Hematopoietic multipotent progenitor cell treated with erythropoietin and hydrocortisone succinate and interleukin-3 and kit ligand, for 15 days (in vitro differentiated cells): ENCODE data around the gene ZNF780A.
"Not testable (repeated sequence)": the region's sequence is repeated elsewhere in the genome, so short reads cannot be mapped to it uniquely, and the experiment has no call there.

Source experiments
- DNase-seq: peaks from one replicate; pipeline ENCODE4 v3.0.0-alpha.2; 2015; ENCODE audit warnings: low spot score

ZNF780A gene

DNA sequence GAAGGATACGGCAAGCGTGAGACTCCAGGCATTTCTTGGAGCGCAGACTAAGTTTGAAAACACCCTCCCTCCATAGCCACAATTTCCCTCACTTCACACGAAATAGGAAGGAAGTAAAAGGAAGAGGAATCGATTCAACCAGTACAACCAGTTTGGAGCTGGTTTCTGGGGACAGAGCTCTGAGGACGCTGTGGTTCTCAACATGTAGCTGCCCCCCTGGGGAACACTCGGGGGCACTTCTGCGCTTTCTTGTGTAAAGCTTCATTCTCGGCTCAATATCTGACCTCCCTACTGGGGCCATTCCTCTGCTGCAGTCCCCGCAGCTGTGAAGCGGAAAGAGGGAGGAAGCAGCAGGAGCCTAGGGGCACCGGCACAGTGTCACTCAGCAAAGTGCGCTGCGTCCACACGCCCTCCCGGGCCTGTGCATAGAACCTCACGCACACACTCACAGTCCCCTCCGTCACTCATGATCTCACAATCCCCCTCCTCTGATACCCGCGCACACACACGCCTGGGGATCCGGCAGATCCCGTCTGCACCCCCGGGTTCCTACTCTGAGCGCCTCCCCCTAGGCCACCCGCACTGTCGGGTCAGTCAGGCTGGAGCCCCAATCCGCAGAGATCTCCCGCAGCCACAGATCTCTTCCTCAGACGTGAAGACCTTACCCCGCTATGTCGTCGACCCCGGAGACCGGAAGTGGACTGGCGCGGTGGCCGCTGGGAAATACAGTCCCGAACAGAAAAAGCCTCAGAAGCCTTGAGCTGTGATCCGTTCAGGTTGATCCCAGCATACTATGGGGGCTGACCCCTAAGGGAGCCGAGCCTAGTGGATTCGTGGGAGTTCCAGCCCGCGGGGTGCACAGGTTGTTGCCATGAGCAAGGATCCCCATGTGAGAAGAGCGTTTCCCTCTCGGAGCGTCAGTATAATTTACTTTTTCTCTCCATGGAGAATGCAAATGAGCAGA lies at the start of gene ZNF780A:
ZNF780A (minus strand) TSS at position 703 of the 964 bp plus-strand sequence. CDS start 6,190 bp downstream, outside the sequence.
- peak; percentile 68 for DNase-seq

- peak; percentile 37 for DNase-seq
These were observed 49.0 kb upstream of the ZNF780A start for GRCh38 chr19:40139533-40140287.

- DNase-seq, result no peak
These were observed 46.1 kb upstream of the ZNF780A start for GRCh38 chr19:40136818-40137217.

DNA sequence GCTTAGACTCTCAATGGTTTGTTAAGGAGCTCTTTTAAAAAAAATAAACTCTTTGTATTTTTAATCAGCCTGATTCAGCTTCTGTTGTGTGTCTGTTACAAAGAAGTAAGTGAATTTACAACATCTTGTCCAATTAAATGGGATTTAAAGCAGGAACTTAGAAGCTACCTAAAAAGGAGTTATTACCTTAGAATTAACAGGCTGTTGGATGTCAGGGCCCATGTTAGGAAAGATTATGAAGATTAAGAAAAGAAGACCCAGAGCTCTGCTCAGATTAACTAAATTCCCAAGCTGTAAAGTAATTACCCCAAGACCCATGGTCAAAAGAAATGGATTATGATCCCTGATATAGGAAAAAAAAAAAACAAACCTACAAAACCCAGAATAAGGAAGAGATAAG lies 44.1 kb upstream of the ZNF780A start:
- no peak for DNase-seq

DNA sequence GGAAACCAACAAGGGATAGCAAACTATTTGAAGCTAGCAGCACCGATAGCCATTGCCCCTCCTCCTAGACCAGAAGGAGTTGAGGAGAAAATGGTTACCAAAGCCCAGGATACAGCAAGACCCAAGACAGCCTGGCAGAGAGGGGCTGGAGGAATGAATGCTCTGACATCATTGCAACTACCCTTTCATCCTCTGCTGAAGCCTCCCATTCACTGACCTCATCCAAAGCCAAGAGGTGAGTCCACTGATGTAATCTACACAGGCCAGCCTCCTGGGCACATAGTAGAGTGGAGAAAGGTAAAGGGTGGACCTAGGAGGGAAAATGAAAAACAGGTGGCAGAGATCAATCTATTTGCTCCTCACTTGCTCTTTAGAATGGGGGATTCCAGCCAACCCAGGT lies 42.7 kb upstream of the ZNF780A start:
- DNase-seq, result no peak

GRCh38 chr19:40130013-40130412 lies 39.3 kb upstream of the ZNF780A start:
- no peak for DNase-seq

DNA sequence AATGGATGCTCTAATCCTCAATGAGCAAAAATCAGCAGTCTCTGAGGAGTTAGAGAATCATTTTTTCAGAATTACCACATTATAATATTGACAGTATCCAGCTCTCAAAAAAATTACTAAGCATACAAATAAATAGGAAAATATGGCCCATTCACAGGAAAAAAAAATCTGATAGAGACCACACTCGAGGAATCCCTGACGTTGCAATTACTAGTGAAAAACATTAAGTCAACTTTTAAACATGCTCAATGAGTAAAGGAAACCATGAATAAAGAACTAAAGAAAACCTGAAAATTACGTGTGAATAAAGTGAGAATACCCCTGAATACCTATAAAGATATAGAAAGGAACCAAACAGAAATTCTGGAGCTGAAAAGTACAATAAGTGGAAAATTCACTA lies 38.7 kb upstream of the ZNF780A start:
- no peak for DNase-seq

GRCh38 chr19:40128991-40129390 lies 38.2 kb upstream of the ZNF780A start:
- DNase-seq, result no peak

DNA sequence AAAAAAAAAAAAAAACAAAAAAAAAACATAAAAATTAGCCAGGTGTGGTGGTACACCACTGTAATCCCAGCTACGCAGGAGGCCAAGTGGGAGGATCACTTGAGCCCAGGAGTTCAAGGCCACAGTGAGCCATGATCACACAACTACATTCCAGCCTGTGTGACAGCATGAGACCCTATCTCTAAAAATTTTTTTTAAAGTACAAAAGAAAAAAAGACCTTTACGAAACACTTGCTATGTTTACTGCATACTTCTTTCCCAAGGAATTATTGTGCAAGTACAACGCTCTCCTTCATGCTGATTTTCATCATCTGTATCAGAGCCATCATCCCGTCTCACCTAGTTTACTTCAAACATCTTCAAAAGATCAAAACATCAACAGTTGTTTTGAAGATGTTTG lies 28.6 kb upstream of the ZNF780A start:
- DNase-seq, result no peak

- not testable (repeated sequence) for DNase-seq
These were observed 27.9 kb upstream of the ZNF780A start for GRCh38 chr19:40118638-40119037.

GRCh38 chr19:40116075-40116474 lies 25.3 kb upstream of the ZNF780A start:
- no peak for DNase-seq

DNA sequence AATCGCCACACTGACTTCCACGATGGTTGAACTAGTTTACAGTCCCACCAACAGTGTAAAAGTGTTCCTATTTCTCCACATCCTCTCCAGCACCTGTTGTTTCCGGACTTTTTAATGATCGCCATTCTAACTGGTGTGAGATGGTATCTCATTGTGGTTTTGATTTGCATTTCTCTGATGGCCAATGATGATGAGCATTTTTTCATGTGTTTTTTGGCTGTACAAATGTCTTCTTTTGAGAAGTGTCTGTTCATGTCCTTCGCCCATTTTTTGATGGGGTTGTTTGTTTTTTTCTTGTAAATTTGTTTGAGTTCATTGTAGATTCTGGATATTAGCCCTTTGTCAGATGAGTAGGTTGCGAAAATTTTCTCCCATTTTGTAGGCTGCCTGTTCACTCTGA lies 23.4 kb upstream of the ZNF780A start:
- not testable (repeated sequence) for DNase-seq

DNA sequence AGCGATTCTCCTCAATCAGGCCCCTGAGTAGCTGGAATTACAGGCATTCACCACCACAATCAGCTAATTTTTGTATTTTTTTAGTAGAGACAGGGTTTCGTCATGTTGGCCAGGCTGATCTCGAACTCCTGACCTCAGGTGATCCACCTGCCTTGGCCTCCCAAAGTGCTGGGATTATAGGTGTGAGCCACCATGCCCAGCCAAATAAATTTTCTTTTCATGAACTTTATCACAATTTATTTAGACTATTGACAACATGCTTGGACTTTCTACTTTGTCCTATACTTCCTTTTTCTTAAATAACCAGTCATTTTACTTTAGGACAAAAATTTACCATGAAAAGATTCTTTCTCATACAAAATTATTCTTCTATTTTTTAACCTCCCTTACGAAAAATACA lies 21.5 kb upstream of the ZNF780A start:
- not testable (repeated sequence) for DNase-seq

- no peak for DNase-seq
These were observed 19.8 kb upstream of the ZNF780A start for GRCh38 chr19:40110570-40110969.

DNA sequence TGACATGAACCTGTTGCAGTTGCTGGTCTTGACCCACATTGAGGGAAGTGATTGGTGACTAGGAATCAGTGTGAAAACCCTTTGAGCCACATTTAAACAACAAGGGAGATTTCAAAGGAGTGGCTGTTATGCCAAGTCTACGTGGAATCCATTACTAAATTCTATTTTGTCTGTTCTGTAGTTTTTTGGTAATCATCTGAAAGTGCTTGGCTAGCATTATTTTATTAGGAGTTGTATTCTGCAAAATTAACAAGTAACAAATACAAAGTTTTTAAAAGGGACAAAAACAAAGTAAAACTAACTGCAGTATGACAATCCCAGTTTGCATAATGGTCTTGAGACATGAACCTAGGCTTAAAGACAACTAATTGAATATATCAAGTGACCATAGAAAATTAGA lies 14.0 kb upstream of the ZNF780A start:
- no peak for DNase-seq

DNA sequence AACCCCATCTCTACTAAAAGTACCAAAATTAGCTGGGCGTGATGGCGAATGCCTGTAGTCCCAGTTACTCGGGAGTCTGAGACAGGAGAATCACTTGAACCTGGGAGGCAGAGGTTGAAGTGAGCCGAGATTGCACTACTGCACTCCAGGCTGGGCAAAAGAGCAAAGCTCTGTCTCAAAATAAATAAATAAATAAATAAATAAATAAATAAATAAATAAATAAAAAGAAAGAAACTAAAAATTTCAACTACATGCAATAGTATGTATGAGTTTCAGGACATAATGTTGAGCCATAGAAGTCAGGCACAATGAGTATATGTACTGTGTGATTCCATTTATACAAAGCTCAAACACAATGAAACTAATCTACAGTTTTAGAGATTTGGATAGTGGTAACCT lies 12.9 kb upstream of the ZNF780A start:
- no peak for DNase-seq

- DNase-seq, result no peak
These were observed 11.1 kb upstream of the ZNF780A start for GRCh38 chr19:40101813-40102212.

DNA sequence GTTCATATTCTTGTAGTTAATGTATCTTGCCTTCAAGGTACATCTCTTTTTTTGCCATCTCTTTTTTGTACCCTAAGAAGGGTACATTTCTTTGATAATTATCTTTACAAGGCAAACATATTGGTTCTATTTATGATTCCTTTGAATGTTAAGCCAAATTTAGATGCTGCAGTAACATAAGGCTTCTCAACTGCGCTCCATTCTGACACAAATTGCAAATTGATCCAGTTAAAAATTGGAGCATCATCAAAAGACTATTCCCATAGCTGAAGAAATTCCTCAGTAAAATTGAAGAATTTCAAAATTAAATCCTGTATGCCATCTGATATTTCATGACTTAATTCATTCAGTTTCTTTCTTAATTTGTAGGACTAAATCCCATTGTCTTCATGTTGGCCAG lies 2.7 kb upstream of the ZNF780A start:
- no peak for DNase-seq

DNA sequence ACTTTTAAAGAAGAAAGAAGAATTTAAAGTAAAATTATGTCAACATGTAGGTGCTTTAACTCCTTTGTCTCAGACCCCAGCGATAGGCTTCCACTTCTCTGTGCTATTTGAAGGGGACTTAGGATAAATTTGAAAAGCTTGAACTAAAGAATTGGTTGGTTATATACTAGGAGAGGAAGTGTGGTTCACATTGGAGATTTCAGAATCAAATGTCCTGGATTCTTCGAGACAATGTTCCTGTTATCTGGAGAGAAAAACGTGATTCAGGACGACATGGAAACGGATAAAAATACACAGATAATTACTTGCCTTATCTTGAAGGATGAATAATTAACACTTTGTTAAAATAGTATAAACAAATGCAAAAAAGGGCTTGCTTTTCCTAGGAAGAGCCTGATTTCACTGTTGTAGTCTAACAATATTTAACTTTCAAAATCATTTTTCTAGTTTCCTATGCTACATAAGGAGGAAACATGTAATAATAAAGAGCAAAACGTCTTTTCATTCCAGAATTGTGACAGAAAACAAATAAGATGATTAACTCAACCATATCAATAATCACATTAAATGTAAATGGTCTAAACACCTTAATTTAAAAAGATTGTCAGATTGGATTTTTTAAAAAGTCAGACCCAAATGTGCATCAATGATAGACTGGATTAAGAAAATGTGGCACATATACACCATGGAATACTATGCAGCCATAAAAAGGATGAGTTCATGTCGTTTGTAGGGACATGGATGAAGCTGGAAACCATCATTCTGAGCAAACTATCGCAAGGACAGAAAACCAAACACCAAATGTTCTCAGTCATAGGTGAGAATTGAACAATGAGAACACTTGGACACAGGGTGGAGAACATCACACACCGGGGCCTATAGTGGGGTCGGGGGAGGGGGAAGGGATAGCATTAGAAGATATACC lies 724 bp upstream of the ZNF780A start:
- DNase-seq, result no peak

- DNase-seq, result no peak
These were observed 1.3 kb downstream of the ZNF780A start for GRCh38 chr19:40089462-40089861.

GRCh38 chr19:40088299-40089047 lies 2.3 kb downstream of the ZNF780A start:
- DNase-seq, result no peak
